Calu3 (cell line): ENCODE results near the gene FARS2. TPM values are rescaled to one million over a fixed set of nuclear protein-coding genes. Genes with fewer than 3 reads are reported as not detected.

Experiments used
- BruUV-seq: library from RNA; stranded (reverse); fragments of 400-500 nt; replicated peaks from 2 replicates; lab custom pipeline; 2021; lab: Mats Ljungman, UMichigan
- CTCF ChIA-PET: fragments of 300-600 bp; sonication (Branson Sonifier 250); formaldehyde crosslinking; loops from one replicate; lab custom pipeline; 2022; ENCODE audit warnings: antibody characterized with exemption; lab: Charles Lee
- DNase-seq: peaks from one replicate; pipeline ENCODE4 v3.0.0; 2022
- H3K27ac Mint-ChIP-seq: one replicate; pipeline ENCODE4 v1.8.0; 2022; ENCODE audit warnings: mixed read lengths; ENCODE audit not compliant: unreplicated experiment
- H3K27me3 Mint-ChIP-seq: one replicate; pipeline ENCODE4 v1.8.0; 2022; ENCODE audit warnings: mixed read lengths; ENCODE audit not compliant: unreplicated experiment
- H3K36me3 Mint-ChIP-seq: one replicate; pipeline ENCODE4 v1.8.0; 2022; ENCODE audit warnings: mild to moderate bottlenecking, moderate library complexity, mixed read lengths; ENCODE audit not compliant: insufficient read depth, unreplicated experiment
- H3K4me1 Mint-ChIP-seq: one replicate; pipeline ENCODE4 v1.8.0; 2022; ENCODE audit warnings: mild to moderate bottlenecking, low read depth, mixed read lengths; ENCODE audit not compliant: unreplicated experiment
- H3K4me3 Mint-ChIP-seq: one replicate; pipeline ENCODE4 v1.8.0; 2022; ENCODE audit warnings: mild to moderate bottlenecking, low read depth, moderate library complexity, mixed read lengths; ENCODE audit not compliant: unreplicated experiment
- H3K9me3 Mint-ChIP-seq: one replicate; pipeline ENCODE4 v1.8.0; 2022; ENCODE audit warnings: low read depth, mixed read lengths; ENCODE audit not compliant: unreplicated experiment
- CTCF ChIP-seq: fragments of 200-600 bp; IDR thresholded peaks from one replicate; pipeline ENCODE4 v1.8.0; 2022; ENCODE audit warnings: antibody characterized with exemption; ENCODE audit not compliant: unreplicated experiment
- intact Hi-C: fragments of 100-400 bp; cut with micrococcal nuclease; formaldehyde crosslinking; loops from one replicate; pipeline ENCODE4 v1.10.0; 2022; ENCODE audit not compliant: unreplicated experiment
- total RNA-seq: library from RNA; stranded (reverse); gene quantifications from 2 replicates; pipeline ENCODE4 v1.2.3, GENCODE V29; 2022

Gene FARS2
- total RNA-seq, 1 experiment from 2014 or later, result 13.4 TPM

- H3K9me3 Mint-ChIP-seq, result no peaks in the 10 kb centered on the region
- CTCF ChIA-PET, result interaction anchor here (0.6 kb wide), 1 partner anchor 767 kb away, joined by 7 read pairs; no protein-coding TSS in a partner anchor
- no peaks in the 10 kb centered on the region for H3K36me3 Mint-ChIP-seq
- H3K4me1 Mint-ChIP-seq, result peaks cover 7% of the 10 kb centered on the region
- BruUV-seq, result no TSS peak
- intact Hi-C loops, result no loop called here
- H3K27me3 Mint-ChIP-seq, result no peaks in the 10 kb centered on the region
- H3K27ac Mint-ChIP-seq, result no peak overlapping the region
- no peak for DNase-seq
- no peak for TF ChIP-seq CTCF
- no peak overlapping the region for H3K4me3 Mint-ChIP-seq
Observed at GRCh38 chr6:5241252-5241651, 20.1 kb upstream of the FARS2 start.

- Mint-ChIP-seq H3K36me3 (no peaks in the 10 kb centered on the region), H3K9me3 (no peaks in the 10 kb centered on the region), H3K4me1 (peaks cover 17% of the 10 kb centered on the region), H3K27ac (no peak overlapping the region), H3K27me3 (no peaks in the 10 kb centered on the region), H3K4me3 (no peak overlapping the region)
- intact Hi-C loops, result no loop called here
- no peak for TF ChIP-seq CTCF
- CTCF ChIA-PET, result no interaction called here
- no TSS peak for BruUV-seq
- no peak for DNase-seq
Observed at GRCh38 chr6:5243069-5243468, 18.2 kb upstream of the FARS2 start.

GRCh38 chr6:5246141-5247097, 14.9 kb upstream of the FARS2 start:
- H3K4me1 Mint-ChIP-seq, result peaks cover 27% of the 10 kb centered on the region
- H3K9me3 Mint-ChIP-seq, result peaks cover 3% of the 10 kb centered on the region
- intact Hi-C loops, result no loop called here
- DNase-seq, result no peak
- no TSS peak for BruUV-seq
- H3K4me3 Mint-ChIP-seq, result no peak overlapping the region
- H3K27ac Mint-ChIP-seq, result peak overlapping the region; percentile 47
- TF ChIP-seq CTCF, result no peak
- H3K36me3 Mint-ChIP-seq, result no peaks in the 10 kb centered on the region
- CTCF ChIA-PET, result no interaction called here
- no peaks in the 10 kb centered on the region for H3K27me3 Mint-ChIP-seq

GRCh38 chr6:5247201-5247600, 14.1 kb upstream of the FARS2 start:
- DNase-seq, result no peak
- H3K9me3 Mint-ChIP-seq, result peaks cover 3% of the 10 kb centered on the region
- CTCF ChIA-PET, result no interaction called here
- no peak for TF ChIP-seq CTCF
- H3K4me3 Mint-ChIP-seq, result no peak overlapping the region
- intact Hi-C loops, result no loop called here
- no peak overlapping the region for H3K27ac Mint-ChIP-seq
- no peaks in the 10 kb centered on the region for H3K36me3 Mint-ChIP-seq
- no TSS peak for BruUV-seq
- H3K4me1 Mint-ChIP-seq, result peaks cover 27% of the 10 kb centered on the region
- no peaks in the 10 kb centered on the region for H3K27me3 Mint-ChIP-seq
